ENCODE results near the gene RSRC1.
"Not testable (repeated sequence)": the region's sequence is repeated elsewhere in the genome, so short reads cannot be mapped to it uniquely, and the experiment has no call there.

Gene RSRC1

GRCh38 chr3:158312560-158313141 lies 202.8 kb downstream of the RSRC1 start:
- Histone ChIP-seq H2BK5ac (ENCODE audit: low read length) (no peak overlapping the region), H2BK15ac (ENCODE audit: low read length) (no peak overlapping the region), H4K8ac (ENCODE audit: low read depth, low read length) (no peak overlapping the region), H3K4me2 (ENCODE audit: insufficient read depth, low read length, poor library complexity, severe bottlenecking) (no peak overlapping the region), H3K23ac (ENCODE audit: low read depth, low read length, poor library complexity) (no peak overlapping the region), H2AK5ac (ENCODE audit: low read depth, low read length) (no peak overlapping the region), H3K4me3 (ENCODE audit: low read length in 2 of 2) (no peak overlapping the region), H3K27me3 (ENCODE audit: control insufficient read depth in 3 of 3, insufficient read depth in 3 of 3, low read depth in 1 of 3, low read length in 3 of 3) (no peaks in the 10 kb centered on the region), H3K79me1 (ENCODE audit: low read depth, low read length) (peaks cover 2% of the 10 kb centered on the region), H3K36me3 (replicated peaks in 1 of 2; ENCODE audit: control insufficient read depth in 2 of 2, insufficient read depth in 2 of 2, low read length in 2 of 2) (no peaks in the 10 kb centered on the region), H3K4ac (ENCODE audit: low read length) (no peak overlapping the region), H3K27ac (replicated peaks; ENCODE audit: low read length) (no peak overlapping the region), H2AFZ (ENCODE audit: low read length) (no peak overlapping the region), H4K91ac (ENCODE audit: low read depth, low read length, poor library complexity) (no peak overlapping the region), H2BK120ac (ENCODE audit: low read depth, low read length) (no peak overlapping the region), H3K9me3 (replicated peaks in 1 of 2; ENCODE audit: control insufficient read depth in 2 of 2, insufficient read depth in 1 of 2, low read depth in 1 of 2, low read length in 2 of 2) (no peaks in the 10 kb centered on the region), H3K4me1 (ENCODE audit: control insufficient read depth in 2 of 2, insufficient read depth in 1 of 2, low read depth in 1 of 2, low read length in 2 of 2) (no peaks in the 10 kb centered on the region), H3K18ac (ENCODE audit: low read length) (no peak overlapping the region), H3K14ac (ENCODE audit: low read length) (no peak overlapping the region), H3K9ac (ENCODE audit: low read depth, low read length, poor library complexity) (no peak overlapping the region), H2BK12ac (ENCODE audit: low read length) (no peak overlapping the region)
- DNase-seq (ENCODE audit: low spot score), result no peak

DNA sequence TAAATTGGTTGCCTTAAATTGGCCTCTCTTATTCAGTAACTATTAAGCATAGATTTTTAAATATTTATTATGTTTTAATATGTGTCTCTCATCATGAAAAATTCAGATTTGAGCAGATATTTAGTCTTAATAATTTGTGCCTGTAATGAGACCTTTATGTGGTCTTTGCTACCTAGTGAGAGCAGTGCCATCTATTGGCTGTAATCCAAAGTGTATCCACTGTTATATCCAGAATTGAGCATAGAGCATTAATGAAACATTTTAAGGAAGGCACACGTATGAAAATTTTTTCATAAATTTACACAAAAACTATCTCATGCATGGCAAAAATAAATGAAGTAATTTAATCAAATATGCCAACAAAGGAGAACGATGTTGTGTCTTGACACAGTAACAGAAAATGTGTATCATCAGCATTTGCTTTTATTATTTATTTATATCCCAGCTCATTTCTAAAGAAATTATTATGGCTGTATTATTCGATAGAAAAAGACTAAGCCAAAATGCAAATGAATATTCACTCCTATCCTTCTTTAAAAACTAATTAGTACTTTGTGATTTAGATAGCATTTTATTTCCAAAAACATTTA lies 203.5 kb downstream of the RSRC1 start:
- H3K18ac ChIP-seq (ENCODE audit: low read length), result no peak overlapping the region
- no peak overlapping the region for H3K27ac ChIP-seq (replicated peaks; ENCODE audit: low read length)
- no peaks in the 10 kb centered on the region for H3K4me1 ChIP-seq (ENCODE audit: control insufficient read depth in 2 of 2, insufficient read depth in 1 of 2, low read depth in 1 of 2, low read length in 2 of 2)
- H2BK5ac ChIP-seq (ENCODE audit: low read length), result no peak overlapping the region
- H2BK12ac ChIP-seq (ENCODE audit: low read length), result no peak overlapping the region
- no peak overlapping the region for H3K14ac ChIP-seq (ENCODE audit: low read length)
- H3K23ac ChIP-seq (ENCODE audit: low read depth, low read length, poor library complexity), result no peak overlapping the region
- no peak overlapping the region for H2BK15ac ChIP-seq (ENCODE audit: low read length)
- H3K4me2 ChIP-seq (ENCODE audit: insufficient read depth, low read length, poor library complexity, severe bottlenecking), result no peak overlapping the region
- H3K9me3 ChIP-seq (replicated peaks in 1 of 2; ENCODE audit: control insufficient read depth in 2 of 2, insufficient read depth in 1 of 2, low read depth in 1 of 2, low read length in 2 of 2), result no peaks in the 10 kb centered on the region
- no peak overlapping the region for H3K4me3 ChIP-seq (ENCODE audit: low read length in 2 of 2)
- H3K27me3 ChIP-seq (ENCODE audit: control insufficient read depth in 3 of 3, insufficient read depth in 3 of 3, low read depth in 1 of 3, low read length in 3 of 3), result no peaks in the 10 kb centered on the region
- no peaks in the 10 kb centered on the region for H3K36me3 ChIP-seq (replicated peaks in 1 of 2; ENCODE audit: control insufficient read depth in 2 of 2, insufficient read depth in 2 of 2, low read length in 2 of 2)
- no peak overlapping the region for H3K9ac ChIP-seq (ENCODE audit: low read depth, low read length, poor library complexity)
- H2AFZ ChIP-seq (ENCODE audit: low read length), result no peak overlapping the region
- H4K91ac ChIP-seq (ENCODE audit: low read depth, low read length, poor library complexity), result no peak overlapping the region
- H2BK120ac ChIP-seq (ENCODE audit: low read depth, low read length), result no peak overlapping the region
- no peak overlapping the region for H2AK5ac ChIP-seq (ENCODE audit: low read depth, low read length)
- H4K8ac ChIP-seq (ENCODE audit: low read depth, low read length), result no peak overlapping the region
- no peaks in the 10 kb centered on the region for H3K79me1 ChIP-seq (ENCODE audit: low read depth, low read length)
- no peak for DNase-seq (ENCODE audit: low spot score)
- no peak overlapping the region for H3K4ac ChIP-seq (ENCODE audit: low read length)
- WGBS, 2 donors (ENCODE audit: extremely low coverage in 2 of 2, insufficient read length in 2 of 2, insufficient replicate concordance in 1 of 2), result no CpG with 5 or more reads among the region's 3 CpGs

- no peak for DNase-seq (ENCODE audit: low spot score)
- Histone ChIP-seq H3K4me2 (ENCODE audit: insufficient read depth, low read length, poor library complexity, severe bottlenecking) (no peak overlapping the region), H3K23ac (ENCODE audit: low read depth, low read length, poor library complexity) (no peak overlapping the region), H2BK12ac (ENCODE audit: low read length) (no peak overlapping the region), H3K9me3 (replicated peaks in 1 of 2; ENCODE audit: control insufficient read depth in 2 of 2, insufficient read depth in 1 of 2, low read depth in 1 of 2, low read length in 2 of 2) (no peaks in the 10 kb centered on the region), H3K4ac (ENCODE audit: low read length) (no peak overlapping the region), H2AFZ (ENCODE audit: low read length) (no peak overlapping the region), H3K4me1 (ENCODE audit: control insufficient read depth in 2 of 2, insufficient read depth in 1 of 2, low read depth in 1 of 2, low read length in 2 of 2) (no peaks in the 10 kb centered on the region), H4K8ac (ENCODE audit: low read depth, low read length) (no peak overlapping the region), H3K27ac (replicated peaks; ENCODE audit: low read length) (no peak overlapping the region), H3K4me3 (ENCODE audit: low read length in 2 of 2) (no peak overlapping the region), H2AK5ac (ENCODE audit: low read depth, low read length) (no peak overlapping the region), H3K14ac (ENCODE audit: low read length) (no peak overlapping the region), H4K91ac (ENCODE audit: low read depth, low read length, poor library complexity) (no peak overlapping the region), H3K18ac (ENCODE audit: low read length) (no peak overlapping the region), H3K9ac (ENCODE audit: low read depth, low read length, poor library complexity) (no peak overlapping the region), H2BK15ac (ENCODE audit: low read length) (no peak overlapping the region), H2BK5ac (ENCODE audit: low read length) (no peak overlapping the region), H3K79me1 (ENCODE audit: low read depth, low read length) (no peaks in the 10 kb centered on the region), H3K27me3 (ENCODE audit: control insufficient read depth in 3 of 3, insufficient read depth in 3 of 3, low read depth in 1 of 3, low read length in 3 of 3) (no peaks in the 10 kb centered on the region), H2BK120ac (ENCODE audit: low read depth, low read length) (no peak overlapping the region), H3K36me3 (replicated peaks in 1 of 2; ENCODE audit: control insufficient read depth in 2 of 2, insufficient read depth in 2 of 2, low read length in 2 of 2) (no peaks in the 10 kb centered on the region)
- WGBS, 2 donors (ENCODE audit: extremely low coverage in 2 of 2, insufficient read length in 2 of 2, insufficient replicate concordance in 1 of 2), result no CpG with 5 or more reads among the region's 6 CpGs
Observed at GRCh38 chr3:158314426-158315357, 204.8 kb downstream of the RSRC1 start.

DNA sequence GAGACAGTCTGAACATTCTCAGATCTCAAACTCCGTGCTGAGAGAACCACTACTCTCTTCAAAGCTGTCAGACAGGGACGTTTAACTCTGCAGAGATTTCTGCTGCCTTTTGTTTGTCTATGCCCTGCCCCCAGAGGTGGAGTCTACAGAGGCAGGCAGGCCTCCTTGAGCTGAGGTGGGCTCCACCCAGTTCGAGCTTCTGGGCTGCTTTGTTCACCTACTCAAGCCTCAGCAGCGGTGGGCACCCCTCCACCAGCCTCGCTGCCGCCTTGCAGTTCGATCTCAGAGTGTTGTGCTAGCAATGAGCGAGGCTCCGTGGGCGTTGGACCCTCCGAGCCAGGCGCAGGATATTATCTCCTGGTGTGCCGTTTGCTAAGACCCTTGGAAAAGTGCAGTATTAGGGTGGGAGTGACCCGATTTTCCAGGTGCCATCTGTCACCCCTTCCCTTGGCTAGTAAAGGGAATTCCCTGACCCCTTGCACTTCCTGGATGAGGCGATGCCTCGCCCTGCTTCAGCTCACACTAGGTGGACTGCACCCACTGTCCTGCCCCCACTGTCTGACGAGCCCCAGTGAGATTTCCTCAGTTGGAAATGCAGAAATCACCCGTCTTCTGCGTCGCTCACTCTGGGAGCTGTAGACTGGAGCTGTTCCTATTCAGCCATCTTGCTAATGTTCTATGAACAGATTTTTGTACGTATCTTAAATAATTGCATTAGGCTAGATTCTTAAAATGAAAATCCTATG lies 220.0 kb downstream of the RSRC1 start:
- H3K4me3 ChIP-seq (ENCODE audit: low read length in 2 of 2), result peak overlapping the region in 1 of 2 donors; percentile 46
- H3K27ac ChIP-seq (replicated peaks; ENCODE audit: low read length), result not testable (repeated sequence)
- no CpG with 5 or more reads among the region's 21 CpGs for WGBS, 2 donors (ENCODE audit: extremely low coverage in 2 of 2, insufficient read length in 2 of 2, insufficient replicate concordance in 1 of 2)

More for the DNA sequence above, 220.0 kb downstream of the RSRC1 start:
- H4K8ac ChIP-seq (ENCODE audit: low read depth, low read length); H3K4me2 ChIP-seq (ENCODE audit: insufficient read depth, low read length, poor library complexity, severe bottlenecking); H2BK5ac ChIP-seq (ENCODE audit: low read length); H2BK12ac ChIP-seq (ENCODE audit: low read length); H3K36me3 ChIP-seq (replicated peaks in 1 of 2; ENCODE audit: control insufficient read depth in 2 of 2, insufficient read depth in 2 of 2, low read length in 2 of 2); H3K4ac ChIP-seq (ENCODE audit: low read length); H3K4me1 ChIP-seq (ENCODE audit: control insufficient read depth in 2 of 2, insufficient read depth in 1 of 2, low read depth in 1 of 2, low read length in 2 of 2); H3K18ac ChIP-seq (ENCODE audit: low read length); H3K9me3 ChIP-seq (replicated peaks in 1 of 2; ENCODE audit: control insufficient read depth in 2 of 2, insufficient read depth in 1 of 2, low read depth in 1 of 2, low read length in 2 of 2); DNase-seq (ENCODE audit: low spot score); H3K23ac ChIP-seq (ENCODE audit: low read depth, low read length, poor library complexity); H3K27me3 ChIP-seq (ENCODE audit: control insufficient read depth in 3 of 3, insufficient read depth in 3 of 3, low read depth in 1 of 3, low read length in 3 of 3); H3K9ac ChIP-seq (ENCODE audit: low read depth, low read length, poor library complexity); H3K14ac ChIP-seq (ENCODE audit: low read length); H2BK15ac ChIP-seq (ENCODE audit: low read length); H3K79me1 ChIP-seq (ENCODE audit: low read depth, low read length); H2AK5ac ChIP-seq (ENCODE audit: low read depth, low read length); H2AFZ ChIP-seq (ENCODE audit: low read length); H4K91ac ChIP-seq (ENCODE audit: low read depth, low read length, poor library complexity); H2BK120ac ChIP-seq (ENCODE audit: low read depth, low read length): not testable (repeated sequence)

Data from neuronal stem cell (in vitro differentiated cells).